ENCODE results near the gene MFSD12. TPM values are rescaled to one million over a fixed set of nuclear protein-coding genes. Genes with fewer than 3 reads are reported as not detected.

The MFSD12 gene
- total and polyA plus RNA-seq, 4 donors = 25.5 to 78.4 (median 62.2) TPM

DNA sequence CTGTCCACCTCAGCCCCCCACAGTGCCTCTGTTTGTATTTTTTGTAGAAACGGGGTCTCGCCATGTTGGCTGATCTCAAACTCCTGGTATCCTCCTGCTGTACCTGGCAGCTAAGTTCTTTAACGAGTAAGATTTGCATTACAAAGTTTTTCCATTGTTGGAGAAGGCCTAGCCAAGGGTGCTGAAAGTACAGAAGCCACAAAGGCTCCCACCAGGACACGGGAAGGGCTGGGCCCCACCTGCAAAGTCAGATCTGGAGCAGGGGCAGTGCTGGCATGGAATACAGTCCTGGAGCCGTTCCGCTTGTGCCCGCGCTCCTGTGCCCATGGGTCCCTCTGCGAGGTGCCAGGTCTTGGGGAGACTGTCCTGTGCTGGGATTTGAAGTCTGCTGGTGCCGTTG, 39.1 kb downstream of the MFSD12 start:
- TF ChIP-seq CTCF (IDR thresholded peaks at IDR 0.05; ENCODE audit: control extremely low read depth, extremely low read depth) = no peak
- no peak overlapping the region for H3K9ac ChIP-seq (ENCODE audit: insufficient read depth in 1 of 2, low read length in 2 of 2)
- DNase-seq = no peak
- peaks cover 0 to 15% (median 6%) of the 10 kb centered on the region in 4 donors for H3K36me3 ChIP-seq (ENCODE audit: control insufficient read depth in 4 of 4, insufficient read depth in 4 of 4, low read length in 4 of 4)
- no peak overlapping the region for H3K27ac ChIP-seq (ENCODE audit: low read depth in 1 of 2, low read length in 1 of 2)
- peaks cover 0 to 11% (median 2%) of the 10 kb centered on the region in 5 donors for H3K4me1 ChIP-seq (ENCODE audit: control insufficient read depth in 5 of 5, insufficient read depth in 5 of 5, low read length in 5 of 5)
- ATAC-seq (ENCODE audit: insufficient read depth, low FRiP score) = no peak
- no peaks in the 10 kb centered on the region for H3K27me3 ChIP-seq (ENCODE audit: control insufficient read depth in 3 of 3, insufficient read depth in 3 of 3, low read length in 2 of 3)
- 89 to 91% methylated on average over 10 of the region's 10 CpGs for WGBS, 2 donors
- peaks cover 0 to 1% (median 0%) of the 10 kb centered on the region in 4 donors for H3K9me3 ChIP-seq (ENCODE audit: control insufficient read depth in 4 of 4, insufficient read depth in 3 of 4, low read length in 3 of 4)
- no peak overlapping the region for H3K4me3 ChIP-seq

DNA sequence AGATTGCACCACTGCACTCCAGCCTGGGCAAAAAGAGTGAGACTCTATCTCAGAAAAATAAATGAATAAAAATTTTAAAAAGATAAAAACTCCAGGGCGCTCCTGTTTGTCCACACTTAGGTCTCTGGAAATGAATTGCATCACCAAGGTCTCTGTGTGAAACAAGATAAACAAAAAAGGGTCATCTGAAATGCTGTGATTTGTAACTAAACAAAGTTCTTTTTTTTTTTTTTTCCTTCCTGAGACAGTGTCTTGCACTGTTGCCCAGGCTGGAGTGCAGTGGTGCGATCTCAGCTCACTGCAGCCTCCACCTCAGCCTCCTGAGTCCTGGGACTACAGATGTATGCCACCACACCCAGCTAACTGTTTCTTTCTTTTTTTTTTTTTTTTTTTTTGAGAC, 39.7 kb downstream of the MFSD12 start:
- H3K27me3 ChIP-seq (ENCODE audit: control insufficient read depth in 3 of 3, insufficient read depth in 3 of 3, low read length in 2 of 3) = no peaks in the 10 kb centered on the region
- peaks cover 0 to 1% (median 0%) of the 10 kb centered on the region in 4 donors for H3K9me3 ChIP-seq (ENCODE audit: control insufficient read depth in 4 of 4, insufficient read depth in 3 of 4, low read length in 3 of 4)
- TF ChIP-seq CTCF (IDR thresholded peaks at IDR 0.05; ENCODE audit: control extremely low read depth, extremely low read depth) = no peak
- peaks cover 0 to 11% (median 5%) of the 10 kb centered on the region in 4 donors for H3K36me3 ChIP-seq (ENCODE audit: control insufficient read depth in 4 of 4, insufficient read depth in 4 of 4, low read length in 4 of 4)
- 86 to 89% methylated on average over 2 of the region's 2 CpGs for WGBS, 2 donors
- ATAC-seq (ENCODE audit: insufficient read depth, low FRiP score) = no peak
- H3K4me1 ChIP-seq (ENCODE audit: control insufficient read depth in 5 of 5, insufficient read depth in 5 of 5, low read length in 5 of 5) = peaks cover 0 to 11% (median 2%) of the 10 kb centered on the region in 5 donors
- H3K4me3 ChIP-seq = no peak overlapping the region
- no peak overlapping the region for H3K9ac ChIP-seq (ENCODE audit: insufficient read depth in 1 of 2, low read length in 2 of 2)
- H3K27ac ChIP-seq (ENCODE audit: low read depth in 1 of 2, low read length in 1 of 2) = no peak overlapping the region
- no peak for DNase-seq

GRCh38 chr19:3516675-3517207, 40.6 kb downstream of the MFSD12 start:
- Histone ChIP-seq H3K9me3 (ENCODE audit: control insufficient read depth in 4 of 4, insufficient read depth in 3 of 4, low read length in 3 of 4) (peaks cover 0 to 1% (median 0%) of the 10 kb centered on the region in 4 donors), H3K27ac (ENCODE audit: low read depth in 1 of 2, low read length in 1 of 2) (no peak overlapping the region), H3K9ac (ENCODE audit: insufficient read depth in 1 of 2, low read length in 2 of 2) (no peak overlapping the region), H3K27me3 (ENCODE audit: control insufficient read depth in 3 of 3, insufficient read depth in 3 of 3, low read length in 2 of 3) (no peaks in the 10 kb centered on the region), H3K4me1 (ENCODE audit: control insufficient read depth in 5 of 5, insufficient read depth in 5 of 5, low read length in 5 of 5) (peaks cover 0 to 11% (median 2%) of the 10 kb centered on the region in 5 donors), H3K36me3 (ENCODE audit: control insufficient read depth in 4 of 4, insufficient read depth in 4 of 4, low read length in 4 of 4) (peaks cover 0 to 11% (median 4%) of the 10 kb centered on the region in 4 donors), H3K4me3 (no peak overlapping the region)
- no peak for DNase-seq
- ATAC-seq (ENCODE audit: insufficient read depth, low FRiP score) = peak; percentile 14
- no peak for TF ChIP-seq CTCF (IDR thresholded peaks at IDR 0.05; ENCODE audit: control extremely low read depth, extremely low read depth)
- 71 to 76% methylated on average over 15 of the region's 15 CpGs for WGBS, 2 donors

All from lung (tissue), 12 donors.